Esophagus muscularis mucosa (tissue), 4 donors: Measurements from ENCODE around the gene NFIB. TPM values are rescaled to one million over a fixed set of nuclear protein-coding genes. Genes with fewer than 3 reads are reported as not detected.

ENCODE experiments used
- DNase-seq: peaks from one replicate; pipeline ENCODE4 v3.0.0-alpha.2; 2017; ENCODE audit errors: extremely low spot score
- H3K27ac ChIP-seq, 4 donors: fragments of 200-600 bp; sonication (generic); replicated peaks in 1 of 4; 1 replicate in 3 of 4; 2 replicates in 1 of 4; pipeline ENCODE4 v1.5.1; 2016 to 2019; ENCODE audit warnings: mild to moderate bottlenecking in 1 of 4
- H3K27me3 ChIP-seq, 4 donors: fragments of 200-600 bp; sonication (generic); one replicate each; pipeline versions ENCODE4 v1.5.1 to v1.6.0; 2016 to 2019
- H3K36me3 ChIP-seq, 4 donors: fragments of 200-600 bp; sonication (generic); one replicate each; pipeline ENCODE4 v1.5.1; 2016 to 2019
- H3K4me1 ChIP-seq, 4 donors: fragments of 200-600 bp; sonication (generic); one replicate each; pipeline ENCODE4 v1.5.1; 2016 to 2019
- H3K4me3 ChIP-seq, 4 donors: fragments of 200-600 bp; sonication (generic); 1 replicate in 2 of 4; 2 replicates in 2 of 4; pipeline ENCODE4 v1.5.1; 2016 to 2019; ENCODE audit warnings: mild to moderate bottlenecking in 4 of 4, moderate library complexity in 1 of 4
- H3K9me3 ChIP-seq, 4 donors: fragments of 200-600 bp; sonication (generic); 1 replicate in 3 of 4; 2 replicates in 1 of 4; pipeline ENCODE4 v1.5.1; 2016 to 2019
- EP300 ChIP-seq: sonication (generic); formaldehyde crosslinking; IDR thresholded peaks from one replicate; pipeline ENCODE4 v1.6.1; 2017; ENCODE audit warnings: antibody characterized with exemption
- POLR2A ChIP-seq: fragments of 450-650 bp; IDR thresholded peaks from one replicate; pipeline ENCODE4 v1.6.1; 2017; ENCODE audit warnings: antibody characterized with exemption, moderate library complexity, mild to moderate bottlenecking, low read depth
- POLR2AphosphoS5 ChIP-seq, 2 donors: sonication (generic); formaldehyde crosslinking; IDR thresholded peaks; one replicate each; pipeline ENCODE4 v1.6.1; 2017; ENCODE audit warnings: antibody characterized with exemption in 2 of 2
- WGBS: methylation state at CpG from one replicate; pipeline ENCODE4 v1.1.5; 2018; 5-methylcytosine and 5-hydroxymethylcytosine counted together
- intact Hi-C: fragments of 100-400 bp; cut with DNase I; formaldehyde crosslinking; loops from one replicate; pipeline ENCODE4 v1.15.1; 2023
- total RNA-seq, 4 donors: library from RNA; depleted of rRNA; stranded (reverse); fragments of >200 nt; gene quantifications; one replicate each; pipeline versions ENCODE4 v1.1.0 to v1.2.1, GENCODE V29; 2016
- TF ChIP-seq, protein P1 (sequence below), 3 experiments: fragments of 200-600 bp in 2 of 3; fragments of 450-650 bp in 1 of 3; sonication (generic) in 2 of 3; IDR thresholded peaks; one replicate each; pipeline ENCODE4 v1.5.1; 2017 to 2019; ENCODE audit warnings: antibody characterized with exemption in 3 of 3, mild to moderate bottlenecking in 2 of 3, moderate library complexity in 1 of 3

Gene NFIB
- total RNA-seq, 4 donors from 2014 or later = 38.1 to 64.4 (median 55.8) TPM

GRCh38 chr9:14278291-14278721 lies 35.6 kb downstream of the NFIB start:
- DNase-seq = no peak
- intact Hi-C loops = no loop called here
- H3K4me3 ChIP-seq = no peak overlapping the region
- TF ChIP-seq EP300 = no peak
- no peak for TF ChIP-seq POLR2AphosphoS5 (IDR thresholded peaks at IDR 0.05)
- no peak for TF ChIP-seq POLR2A
- H3K36me3 ChIP-seq = no peaks in the 10 kb centered on the region
- H3K9me3 ChIP-seq = no peaks in the 10 kb centered on the region
- peak overlapping the region in 1 of 4 donors; percentile 8 for H3K27ac ChIP-seq
- no peaks in the 10 kb centered on the region for H3K27me3 ChIP-seq
- H3K4me1 ChIP-seq = peaks cover 69 to 94% (median 85%) of the 10 kb centered on the region in 4 donors
- 71% methylated on average over 5 of the region's 5 CpGs for WGBS

DNA sequence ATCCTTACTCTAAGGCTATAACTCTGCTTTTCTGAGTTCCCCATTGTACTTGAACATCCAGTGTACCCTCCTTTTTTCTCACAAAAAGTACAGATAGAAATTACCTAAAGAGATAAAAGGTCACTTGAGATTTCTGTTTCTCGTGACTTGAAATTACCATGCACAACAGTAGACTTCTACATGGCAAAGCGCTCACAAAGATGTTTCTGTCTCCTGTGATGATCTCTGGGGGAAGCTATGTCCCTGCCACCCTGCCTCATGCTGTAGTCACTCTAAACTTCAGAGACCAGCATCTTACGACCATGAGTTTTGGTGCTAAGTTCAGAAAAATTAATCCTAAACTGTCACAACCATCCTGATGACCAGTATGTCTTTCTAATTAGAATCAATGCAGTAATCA lies 36.2 kb downstream of the NFIB start:
- peak overlapping the region in 1 of 4 donors; percentile 16 for H3K4me3 ChIP-seq
- WGBS = 82% methylated on average over 3 of the region's 3 CpGs
- no peak for DNase-seq
- H3K27me3 ChIP-seq = no peaks in the 10 kb centered on the region
- no peak for TF ChIP-seq POLR2A
- no peak for TF ChIP-seq POLR2AphosphoS5 (IDR thresholded peaks at IDR 0.05)
- no peak for TF ChIP-seq EP300
- TF ChIP-seq, protein P1, sequence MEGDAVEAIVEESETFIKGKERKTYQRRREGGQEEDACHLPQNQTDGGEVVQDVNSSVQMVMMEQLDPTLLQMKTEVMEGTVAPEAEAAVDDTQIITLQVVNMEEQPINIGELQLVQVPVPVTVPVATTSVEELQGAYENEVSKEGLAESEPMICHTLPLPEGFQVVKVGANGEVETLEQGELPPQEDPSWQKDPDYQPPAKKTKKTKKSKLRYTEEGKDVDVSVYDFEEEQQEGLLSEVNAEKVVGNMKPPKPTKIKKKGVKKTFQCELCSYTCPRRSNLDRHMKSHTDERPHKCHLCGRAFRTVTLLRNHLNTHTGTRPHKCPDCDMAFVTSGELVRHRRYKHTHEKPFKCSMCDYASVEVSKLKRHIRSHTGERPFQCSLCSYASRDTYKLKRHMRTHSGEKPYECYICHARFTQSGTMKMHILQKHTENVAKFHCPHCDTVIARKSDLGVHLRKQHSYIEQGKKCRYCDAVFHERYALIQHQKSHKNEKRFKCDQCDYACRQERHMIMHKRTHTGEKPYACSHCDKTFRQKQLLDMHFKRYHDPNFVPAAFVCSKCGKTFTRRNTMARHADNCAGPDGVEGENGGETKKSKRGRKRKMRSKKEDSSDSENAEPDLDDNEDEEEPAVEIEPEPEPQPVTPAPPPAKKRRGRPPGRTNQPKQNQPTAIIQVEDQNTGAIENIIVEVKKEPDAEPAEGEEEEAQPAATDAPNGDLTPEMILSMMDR (IDR thresholded peaks at IDR 0.05) = no peak
- no peaks in the 10 kb centered on the region for H3K36me3 ChIP-seq
- peaks cover 69 to 95% (median 85%) of the 10 kb centered on the region in 4 donors for H3K4me1 ChIP-seq
- intact Hi-C loops = no loop called here
- no peaks in the 10 kb centered on the region for H3K9me3 ChIP-seq
- peak overlapping the region in 1 of 4 donors; percentile 8 for H3K27ac ChIP-seq

DNA sequence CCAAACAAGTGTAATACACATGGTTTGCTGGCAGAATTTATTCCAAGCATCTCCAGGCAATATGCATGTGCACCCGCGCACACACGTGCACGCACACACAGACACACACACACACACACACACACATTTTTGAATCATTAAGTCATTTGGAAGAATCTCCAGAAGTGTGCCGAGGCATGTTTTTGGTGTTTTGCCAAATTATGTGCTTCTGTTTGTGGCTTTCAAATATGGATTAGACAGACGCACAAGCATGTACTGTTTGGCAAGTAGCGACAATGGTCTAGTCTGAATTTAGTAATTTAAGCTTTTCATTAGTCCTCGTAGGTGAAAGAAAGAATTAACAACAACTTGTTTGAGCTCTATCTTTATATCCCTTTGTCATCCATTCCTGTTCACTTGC lies 36.7 kb downstream of the NFIB start:
- TF ChIP-seq EP300 (no peak), POLR2AphosphoS5 (IDR thresholded peaks at IDR 0.05) (peak in 1 of 2 donors; percentile 46)
- Histone ChIP-seq H3K27me3 (no peaks in the 10 kb centered on the region), H3K9me3 (no peaks in the 10 kb centered on the region), H3K27ac (no peak overlapping the region), H3K4me3 (peak overlapping the region in 2 of 4 donors; percentile 16 to 21), H3K4me1 (peaks cover 71 to 95% (median 85%) of the 10 kb centered on the region in 4 donors), H3K36me3 (no peaks in the 10 kb centered on the region)
- DNase-seq = no peak
- intact Hi-C loops = no loop called here
- WGBS = 39% methylated on average over 8 of the region's 8 CpGs

DNA sequence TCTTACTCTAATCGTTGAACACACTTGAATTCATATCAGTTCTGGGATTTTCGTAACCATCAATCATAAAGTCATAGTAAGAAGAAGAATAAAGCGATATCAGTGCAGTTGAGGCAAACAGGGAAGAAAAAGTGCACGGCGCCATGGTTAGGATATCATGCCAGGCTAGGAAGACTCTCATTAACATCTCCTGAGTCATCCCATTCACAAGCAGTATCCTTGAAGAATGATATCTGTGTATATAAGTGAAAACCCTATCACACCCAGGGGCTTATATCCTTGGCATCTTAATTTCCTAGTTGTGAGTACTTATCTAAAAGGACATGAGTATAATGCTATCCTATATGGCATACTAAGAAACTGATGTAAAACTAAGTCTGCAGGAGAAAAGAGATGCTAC lies 38.6 kb downstream of the NFIB start:
- intact Hi-C loops = no loop called here

DNA sequence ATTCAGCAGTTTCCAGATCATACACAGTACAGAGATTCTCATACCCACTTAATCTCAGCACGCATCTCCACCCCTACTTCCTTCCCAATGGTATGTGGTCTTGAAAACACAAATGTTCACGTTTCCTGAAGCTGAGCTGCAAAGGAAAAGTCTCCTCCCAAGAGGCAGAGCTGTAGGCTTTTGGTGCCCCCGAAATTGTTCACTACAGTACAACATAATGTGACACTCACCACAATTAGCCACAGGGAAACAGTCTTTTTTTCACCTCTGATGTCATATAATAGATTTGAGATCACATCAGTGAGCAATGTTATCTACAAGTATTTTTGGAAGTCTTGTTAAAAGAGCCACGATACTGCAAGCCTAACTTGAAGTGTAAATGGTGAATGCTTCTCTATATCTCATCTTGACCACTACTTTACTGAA lies 40.2 kb downstream of the NFIB start:
- peaks cover 82 to 88% (median 87%) of the 10 kb centered on the region in 4 donors for H3K4me1 ChIP-seq
- TF ChIP-seq, protein P1 (IDR thresholded peaks at IDR 0.05) = no peak
- TF ChIP-seq POLR2AphosphoS5 (IDR thresholded peaks at IDR 0.05) (no peak), POLR2A (no peak), EP300 (no peak)
- intact Hi-C loops = no loop called here
- peak overlapping the region; percentile 20 to 60 (median 58) for H3K27ac ChIP-seq
- peak overlapping the region in 3 of 4 donors; percentile 15 to 21 (median 19) for H3K4me3 ChIP-seq
- no peaks in the 10 kb centered on the region for H3K36me3 ChIP-seq
- H3K27me3 ChIP-seq = no peaks in the 10 kb centered on the region
- WGBS = 21% methylated on average over 4 of the region's 4 CpGs
- H3K9me3 ChIP-seq = no peaks in the 10 kb centered on the region
- no peak for DNase-seq

More for the DNA sequence above, 38.6 kb downstream of the NFIB start:
- TF ChIP-seq, protein P1 (IDR thresholded peaks at IDR 0.05) = no peak
- no peak for TF ChIP-seq EP300
- no peak for TF ChIP-seq POLR2AphosphoS5 (IDR thresholded peaks at IDR 0.05)
- TF ChIP-seq POLR2A = no peak
- no peak for DNase-seq
- WGBS = 92% methylated on average over 5 of the region's 5 CpGs
- Histone ChIP-seq H3K36me3 (no peaks in the 10 kb centered on the region), H3K9me3 (no peaks in the 10 kb centered on the region), H3K27ac (peak overlapping the region in 1 of 4 donors; percentile 58), H3K27me3 (no peaks in the 10 kb centered on the region), H3K4me3 (no peak overlapping the region), H3K4me1 (peaks cover 78 to 95% (median 87%) of the 10 kb centered on the region in 4 donors)
